Thymus (tissue), 11 donors: ENCODE results near the gene SLC8A2. TPM values are rescaled to one million over a fixed set of nuclear protein-coding genes. Genes with fewer than 3 reads are reported as not detected.

Experiments
- DNase-seq, 9 donors: peaks; one replicate each; pipeline ENCODE4 v3.0.0-alpha.2; 2013; ENCODE audit warnings: low spot score in 9 of 9, low read depth in 6 of 9, missing footprints in 1 of 9
- H3K27ac ChIP-seq, 2 donors: one replicate each; pipeline ENCODE4 v1.5.1; 2013; ENCODE audit warnings: control low read depth in 1 of 2, low read depth in 1 of 2, low read length in 1 of 2, mild to moderate bottlenecking in 1 of 2, moderate library complexity in 1 of 2
- H3K27me3 ChIP-seq, 2 donors: one replicate each; pipeline ENCODE4 v1.5.1; 2013; ENCODE audit warnings: low read length in 1 of 2; ENCODE audit not compliant: control insufficient read depth in 2 of 2, insufficient read depth in 1 of 2
- H3K36me3 ChIP-seq, 2 donors: one replicate each; pipeline ENCODE4 v1.5.1; 2013; ENCODE audit warnings: low read length in 1 of 2, mild to moderate bottlenecking in 1 of 2, moderate library complexity in 1 of 2; ENCODE audit not compliant: control insufficient read depth in 2 of 2, insufficient read depth in 2 of 2
- H3K4me1 ChIP-seq, 2 donors: one replicate each; pipeline ENCODE4 v1.5.1; 2013; ENCODE audit warnings: low read length in 2 of 2; ENCODE audit not compliant: control insufficient read depth in 2 of 2, insufficient read depth in 2 of 2
- H3K4me3 ChIP-seq, 2 donors: one replicate each; pipeline ENCODE4 v1.5.1; 2013; ENCODE audit warnings: low read length in 2 of 2, control low read depth in 1 of 2, mild to moderate bottlenecking in 1 of 2
- H3K9me3 ChIP-seq, 2 donors: one replicate each; pipeline ENCODE4 v1.5.1; 2013; ENCODE audit warnings: low read length in 1 of 2, mild to moderate bottlenecking in 1 of 2; ENCODE audit not compliant: control insufficient read depth in 2 of 2, insufficient read depth in 1 of 2
- WGBS: extraction: QIAGEN DNeasy Blood & Tissue Kit; methylation state at CpG from one replicate; pipeline ENCODE4 v1.1.7; 2013; 5-methylcytosine and 5-hydroxymethylcytosine counted together
- polyA plus RNA-seq: library from polyadenylated mRNA; stranded (reverse); fragments of 200-250 nt; gene quantifications from one replicate; pipeline ENCODE4 v1.2.3, GENCODE V29; 2013
- total RNA-seq: library from RNA; stranded (reverse); fragments of 120-200 nt; gene quantifications from one replicate; pipeline ENCODE4 v1.2.4, GENCODE V29; 2013
- donor health status: healthy.

SLC8A2 gene
- total and polyA plus RNA-seq, 2 donors = 0.14 to 0.16 TPM

- H3K27me3 ChIP-seq = no peaks in the 10 kb centered on the region
- H3K27ac ChIP-seq = peak overlapping the region in 1 of 2 donors; percentile 89
- WGBS = 95% methylated on average over 14 of the region's 14 CpGs
- peaks cover 54 to 78% of the 10 kb centered on the region in 2 donors for H3K36me3 ChIP-seq
- H3K4me1 ChIP-seq = peaks cover 31 to 57% of the 10 kb centered on the region in 2 donors
- H3K4me3 ChIP-seq = no peak overlapping the region
- peaks cover 0 to 10% of the 10 kb centered on the region in 2 donors for H3K9me3 ChIP-seq
- no peak for DNase-seq
These were observed 26.3 kb upstream of the SLC8A2 start for GRCh38 chr19:47497821-47498520.

DNA sequence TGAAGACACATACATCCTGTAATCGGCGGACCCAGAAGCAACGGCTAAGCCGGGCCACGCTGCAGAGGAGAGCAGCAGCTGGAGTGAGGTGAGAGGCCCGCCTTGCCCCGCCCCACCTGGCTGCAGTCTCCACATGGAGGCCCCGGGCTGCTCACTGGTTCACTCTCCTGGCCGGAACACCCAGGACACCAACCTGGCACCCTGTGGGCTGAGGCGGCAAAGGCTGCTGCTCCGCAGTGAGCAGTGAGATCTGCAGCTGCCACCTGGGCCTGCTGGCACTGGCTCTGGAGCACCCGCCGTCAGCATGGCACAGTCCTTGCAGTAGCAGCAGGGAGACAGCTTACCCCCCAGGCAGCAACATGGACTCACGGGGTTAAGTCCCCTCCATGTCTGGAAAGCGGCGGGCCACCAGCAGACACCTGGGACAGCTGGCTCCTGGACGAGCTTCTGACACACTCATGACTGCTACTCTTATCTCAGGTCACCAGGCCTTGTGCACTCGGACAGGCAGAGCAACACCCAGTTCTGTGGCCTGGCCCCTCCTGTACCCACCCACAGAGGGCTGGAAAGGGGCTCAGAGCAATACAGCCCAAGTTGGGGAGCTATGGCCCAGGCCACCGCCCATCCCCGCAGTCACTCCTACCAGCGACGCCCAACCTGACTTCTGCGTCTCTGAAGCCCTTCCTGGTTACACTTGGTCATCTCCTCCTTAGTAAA, 25.5 kb upstream of the SLC8A2 start:
- Histone ChIP-seq H3K4me1 (peaks cover 37 to 65% of the 10 kb centered on the region in 2 donors), H3K36me3 (peaks cover 53 to 79% of the 10 kb centered on the region in 2 donors), H3K27ac (peak overlapping the region; percentile 48 to 89), H3K27me3 (no peaks in the 10 kb centered on the region), H3K4me3 (no peak overlapping the region), H3K9me3 (peaks cover 2 to 10% of the 10 kb centered on the region in 2 donors)
- DNase-seq = peak in 1 of 9 donors; percentile 57
- WGBS = 82% methylated on average over 23 of the region's 23 CpGs

DNA sequence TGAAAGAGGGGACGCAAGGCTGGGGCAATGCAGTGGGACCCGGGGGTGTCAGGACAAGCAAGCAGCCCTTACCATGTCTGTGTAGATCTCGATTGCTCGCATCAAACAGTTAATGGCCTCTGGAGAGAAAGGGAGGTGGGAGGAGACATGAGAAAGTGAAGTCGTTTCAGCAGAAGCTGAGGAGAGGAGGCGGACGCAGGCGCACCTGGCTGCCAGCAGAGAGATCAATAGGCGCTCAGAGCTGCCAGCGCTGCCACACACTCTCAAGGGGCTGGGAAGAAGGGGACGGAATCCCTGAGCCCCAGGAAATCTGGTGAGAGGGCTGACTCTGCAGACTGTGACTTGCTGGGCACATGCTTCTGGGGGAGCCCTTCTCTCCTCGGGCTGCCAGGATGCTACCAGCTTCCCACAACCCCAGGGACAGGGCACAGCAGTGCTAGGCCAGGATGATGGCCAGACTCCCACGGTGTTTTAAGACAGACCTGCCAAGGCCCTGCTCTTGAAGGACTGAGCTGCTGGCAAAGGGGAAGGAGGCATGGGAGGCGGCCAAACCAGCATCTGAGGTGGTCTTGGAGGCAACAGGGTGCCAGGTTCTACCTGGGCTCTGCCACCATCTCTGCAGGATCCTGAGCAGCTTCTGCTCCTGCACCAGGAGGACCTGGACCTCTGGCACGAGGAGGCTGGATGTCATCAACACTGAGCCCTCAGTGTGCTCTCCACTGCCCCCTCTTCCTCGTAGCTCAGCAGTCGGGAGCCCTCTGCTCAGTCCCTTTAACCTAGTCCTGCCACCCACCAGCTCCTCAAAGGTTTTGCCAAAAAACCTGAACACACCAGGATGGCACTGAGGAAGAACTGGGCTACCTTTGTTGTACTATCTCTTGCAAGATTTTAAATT, 24.0 kb upstream of the SLC8A2 start:
- Histone ChIP-seq H3K36me3 (peaks cover 56 to 82% of the 10 kb centered on the region in 2 donors), H3K9me3 (peaks cover 2 to 12% of the 10 kb centered on the region in 2 donors), H3K4me3 (peak overlapping the region; percentile 27 to 53), H3K27me3 (no peaks in the 10 kb centered on the region), H3K4me1 (peaks cover 52 to 80% of the 10 kb centered on the region in 2 donors), H3K27ac (peak overlapping the region; percentile 80 to 89)
- DNase-seq = peak in 4 of 9 donors; percentile 69 to 86 (median 73)
- 34% methylated on average over 17 of the region's 17 CpGs for WGBS

- Histone ChIP-seq H3K4me1 (peaks cover 58 to 90% of the 10 kb centered on the region in 2 donors), H3K27ac (peak overlapping the region; percentile 55 to 89), H3K4me3 (peak overlapping the region; percentile 8 to 53), H3K36me3 (peaks cover 58 to 82% of the 10 kb centered on the region in 2 donors), H3K9me3 (peaks cover 2 to 14% of the 10 kb centered on the region in 2 donors), H3K27me3 (no peaks in the 10 kb centered on the region)
- no peak for DNase-seq
- whole genome bisulfite sequencing = 15% methylated on average over 9 of the region's 9 CpGs
These were observed 23.0 kb upstream of the SLC8A2 start for GRCh38 chr19:47494729-47495128.

- WGBS = 94% methylated on average over 5 of the region's 5 CpGs
- Histone ChIP-seq H3K9me3 (peaks cover 2 to 14% of the 10 kb centered on the region in 2 donors), H3K36me3 (peaks cover 57 to 83% of the 10 kb centered on the region in 2 donors), H3K4me1 (peaks cover 58 to 93% of the 10 kb centered on the region in 2 donors), H3K4me3 (peak overlapping the region in 1 of 2 donors; percentile 24), H3K27ac (peak overlapping the region in 1 of 2 donors; percentile 89), H3K27me3 (no peaks in the 10 kb centered on the region)
- no peak for DNase-seq
These were observed 22.5 kb upstream of the SLC8A2 start for GRCh38 chr19:47494211-47494547.

- Histone ChIP-seq H3K27ac (peak overlapping the region in 1 of 2 donors; percentile 89), H3K36me3 (peaks cover 53 to 81% of the 10 kb centered on the region in 2 donors), H3K27me3 (no peaks in the 10 kb centered on the region), H3K9me3 (peaks cover 2 to 14% of the 10 kb centered on the region in 2 donors), H3K4me1 (peaks cover 58 to 98% of the 10 kb centered on the region in 2 donors), H3K4me3 (peak overlapping the region in 1 of 2 donors; percentile 29)
- WGBS = 97% methylated on average over 18 of the region's 18 CpGs
- no peak for DNase-seq
These were observed 21.9 kb upstream of the SLC8A2 start for GRCh38 chr19:47493378-47494210.

- Histone ChIP-seq H3K4me3 (peak overlapping the region in 1 of 2 donors; percentile 29), H3K27ac (peak overlapping the region; percentile 3 to 89), H3K27me3 (no peaks in the 10 kb centered on the region), H3K9me3 (peaks cover 2 to 14% of the 10 kb centered on the region in 2 donors), H3K4me1 (peaks cover 64 to 99% of the 10 kb centered on the region in 2 donors), H3K36me3 (peaks cover 51 to 80% of the 10 kb centered on the region in 2 donors)
- 37% methylated on average over 23 of the region's 23 CpGs for WGBS
- peak in 2 of 9 donors; percentile 47 to 70 for DNase-seq
These were observed 21.1 kb upstream of the SLC8A2 start for GRCh38 chr19:47492571-47493377.
